HEK293 (cell line): ENCODE results near the gene PLD3.

Experiments used
- EGR2 ChIP-seq: fragments of 450-650 bp; formaldehyde crosslinking; IDR thresholded peaks from 2 replicates; pipeline ENCODE4 v1.5.1; 2016; ENCODE audit warnings: low read depth, missing biosample characterization, missing genetic modification characterization
- KLF1 ChIP-seq: fragments of 450-650 bp; formaldehyde crosslinking; IDR thresholded peaks from 2 replicates; pipeline ENCODE4 v1.5.1; 2016; ENCODE audit warnings: missing biosample characterization, missing genetic modification characterization
- RBAK ChIP-seq: fragments of 450-650 bp; formaldehyde crosslinking; IDR thresholded peaks from 2 replicates; pipeline ENCODE4 v1.5.1; 2016; ENCODE audit warnings: missing biosample characterization, missing genetic modification characterization
- SP2 ChIP-seq: fragments of 450-650 bp; formaldehyde crosslinking; IDR thresholded peaks from 2 replicates; pipeline ENCODE4 v1.5.1; 2016; ENCODE audit warnings: missing biosample characterization, missing genetic modification characterization
- TCF7L2 ChIP-seq: IDR thresholded peaks from 2 replicates; pipeline ENCODE4 v1.6.1; 2011; ENCODE audit warnings: low read depth, mild to moderate bottlenecking, inconsistent platforms, low read length, moderate library complexity, borderline replicate concordance
- WT1 ChIP-seq: fragments of 450-650 bp; formaldehyde crosslinking; IDR thresholded peaks from 2 replicates; pipeline ENCODE4 v1.5.1; 2016; ENCODE audit warnings: missing biosample characterization, missing genetic modification characterization
- YY2 ChIP-seq: fragments of 450-650 bp; formaldehyde crosslinking; IDR thresholded peaks from 2 replicates; pipeline ENCODE4 v1.5.1; 2016; ENCODE audit warnings: missing biosample characterization, missing genetic modification characterization
- ZBTB7A ChIP-seq: fragments of 450-650 bp; formaldehyde crosslinking; IDR thresholded peaks from 2 replicates; pipeline ENCODE4 v1.5.1; 2016; ENCODE audit warnings: low read depth, missing biosample characterization, missing genetic modification characterization
- ZNF10 ChIP-seq: fragments of 450-650 bp; formaldehyde crosslinking; IDR thresholded peaks from 2 replicates; pipeline ENCODE4 v1.5.1; 2017; ENCODE audit warnings: missing biosample characterization, missing genetic modification characterization
- ZNF121 ChIP-seq: fragments of 450-650 bp; formaldehyde crosslinking; IDR thresholded peaks from 2 replicates; pipeline ENCODE4 v1.5.1; 2016; ENCODE audit warnings: missing biosample characterization, missing genetic modification characterization
- ZNF132 ChIP-seq: fragments of 450-650 bp; formaldehyde crosslinking; IDR thresholded peaks from 2 replicates; pipeline ENCODE4 v1.5.1; 2017; ENCODE audit warnings: missing biosample characterization, missing genetic modification characterization, borderline replicate concordance
- ZNF146 ChIP-seq: fragments of 450-650 bp; formaldehyde crosslinking; IDR thresholded peaks from 2 replicates; pipeline ENCODE4 v1.5.1; 2016; ENCODE audit warnings: missing biosample characterization, missing genetic modification characterization
- ZNF174 ChIP-seq: fragments of 450-650 bp; formaldehyde crosslinking; IDR thresholded peaks from 2 replicates; pipeline ENCODE4 v1.5.0; 2017; ENCODE audit warnings: missing biosample characterization, mild to moderate bottlenecking, missing genetic modification characterization
- ZNF37A ChIP-seq: fragments of 450-650 bp; IDR thresholded peaks from 2 replicates; pipeline ENCODE4 v1.5.1; 2018; ENCODE audit warnings: missing biosample characterization, missing genetic modification characterization
- ZNF416 ChIP-seq: fragments of 450-650 bp; formaldehyde crosslinking; IDR thresholded peaks from 2 replicates; pipeline ENCODE4 v1.5.1; 2016; ENCODE audit warnings: missing biosample characterization, missing genetic modification characterization
- ZNF473 ChIP-seq: fragments of 450-650 bp; formaldehyde crosslinking; IDR thresholded peaks from 2 replicates; pipeline ENCODE4 v1.5.1; 2017; ENCODE audit warnings: missing biosample characterization, missing genetic modification characterization
- ZNF48 ChIP-seq: fragments of 450-650 bp; formaldehyde crosslinking; IDR thresholded peaks from 2 replicates; pipeline ENCODE4 v1.5.1; 2016; ENCODE audit warnings: missing biosample characterization, missing genetic modification characterization
- ZNF560 ChIP-seq: fragments of 450-650 bp; formaldehyde crosslinking; IDR thresholded peaks from 2 replicates; pipeline ENCODE4 v1.5.1; 2017; ENCODE audit warnings: missing biosample characterization, missing genetic modification characterization, borderline replicate concordance
- ZNF664 ChIP-seq: fragments of 450-650 bp; formaldehyde crosslinking; IDR thresholded peaks from 2 replicates; pipeline ENCODE4 v1.5.1; 2016; ENCODE audit warnings: missing biosample characterization, missing genetic modification characterization
- ZNF777 ChIP-seq: fragments of 450-650 bp; formaldehyde crosslinking; IDR thresholded peaks from 2 replicates; pipeline ENCODE4 v1.5.1; 2017; ENCODE audit warnings: missing biosample characterization, missing genetic modification characterization, borderline replicate concordance
- ZSCAN23 ChIP-seq: fragments of 450-650 bp; formaldehyde crosslinking; IDR thresholded peaks from 2 replicates; pipeline ENCODE4 v1.5.1; 2016; ENCODE audit warnings: missing biosample characterization, missing genetic modification characterization
- TF ChIP-seq, protein P1 (sequence below): fragments of 450-650 bp; formaldehyde crosslinking; IDR thresholded peaks from 2 replicates; pipeline ENCODE4 v1.5.1; 2017; ENCODE audit warnings: missing biosample characterization, missing genetic modification characterization
- TF ChIP-seq, protein P2 (sequence below): fragments of 450-650 bp; formaldehyde crosslinking; IDR thresholded peaks from 2 replicates; pipeline ENCODE4 v1.5.0; 2017; ENCODE audit warnings: missing biosample characterization, missing genetic modification characterization, borderline replicate concordance
- TF ChIP-seq, protein P3 (sequence below): fragments of 450-650 bp; formaldehyde crosslinking; IDR thresholded peaks from 2 replicates; pipeline ENCODE4 v1.5.1; 2016; ENCODE audit warnings: missing biosample characterization, missing genetic modification characterization
- TF ChIP-seq, protein P4 (sequence below): fragments of 450-650 bp; formaldehyde crosslinking; IDR thresholded peaks from 2 replicates; pipeline ENCODE4 v1.5.1; 2016; ENCODE audit warnings: missing biosample characterization, missing genetic modification characterization
- TF ChIP-seq, protein P5 (sequence below): fragments of 450-650 bp; formaldehyde crosslinking; IDR thresholded peaks from 2 replicates; pipeline ENCODE4 v1.5.1; 2016; ENCODE audit warnings: missing biosample characterization, missing genetic modification characterization
- TF ChIP-seq, protein P6 (sequence below): fragments of 450-650 bp; formaldehyde crosslinking; IDR thresholded peaks from 2 replicates; pipeline ENCODE4 v1.5.1; 2016; ENCODE audit warnings: missing biosample characterization, missing genetic modification characterization, low read depth
- TF ChIP-seq, protein P7 (sequence below): fragments of 450-650 bp; formaldehyde crosslinking; IDR thresholded peaks from 2 replicates; pipeline ENCODE4 v1.5.1; 2017; ENCODE audit warnings: missing biosample characterization, missing genetic modification characterization

The PLD3 gene

DNA sequence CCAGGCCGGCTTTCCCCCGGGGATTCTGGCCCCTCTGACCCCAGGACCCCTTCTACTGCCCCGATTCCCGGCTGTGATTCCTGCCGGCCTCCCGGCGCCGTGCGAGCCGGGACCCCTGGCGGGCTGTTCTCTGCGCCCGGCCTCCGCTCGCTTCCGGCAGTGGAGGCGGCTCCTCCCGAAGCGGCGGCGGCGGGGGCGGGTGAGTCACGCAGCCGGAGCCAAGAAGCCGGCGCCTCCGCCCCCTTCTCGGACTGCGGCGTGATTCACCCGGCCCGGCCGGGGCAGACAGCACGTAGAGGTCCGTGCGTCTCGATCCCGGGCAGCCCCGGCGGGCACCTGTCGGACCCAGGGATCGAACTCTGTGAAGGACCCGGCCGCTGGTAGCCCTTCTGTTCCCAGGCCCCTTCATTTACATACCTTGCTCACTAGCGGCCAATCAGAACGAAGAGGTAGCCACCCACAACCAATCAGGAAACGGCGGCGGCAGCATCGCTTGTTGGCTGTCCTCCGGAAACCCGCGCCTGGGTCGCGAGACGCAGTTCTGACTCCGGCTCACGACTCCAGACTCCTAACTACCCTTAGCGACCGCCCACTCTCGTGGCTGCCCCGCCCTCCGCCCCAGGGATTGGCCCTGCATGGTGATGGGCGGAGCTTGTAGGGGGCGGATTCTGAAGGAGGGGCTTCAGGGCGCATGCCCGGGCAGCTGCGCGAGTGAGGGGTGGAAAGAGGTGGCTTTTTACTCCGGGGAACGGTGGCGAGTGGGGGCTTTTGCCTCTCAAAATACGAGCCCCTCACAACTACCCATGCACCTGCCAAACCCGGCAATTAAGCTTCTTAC lies 77.2 kb downstream of the PLD3 start, which contains the start of gene SERTAD1 (continued):
- TF ChIP-seq, protein P1, sequence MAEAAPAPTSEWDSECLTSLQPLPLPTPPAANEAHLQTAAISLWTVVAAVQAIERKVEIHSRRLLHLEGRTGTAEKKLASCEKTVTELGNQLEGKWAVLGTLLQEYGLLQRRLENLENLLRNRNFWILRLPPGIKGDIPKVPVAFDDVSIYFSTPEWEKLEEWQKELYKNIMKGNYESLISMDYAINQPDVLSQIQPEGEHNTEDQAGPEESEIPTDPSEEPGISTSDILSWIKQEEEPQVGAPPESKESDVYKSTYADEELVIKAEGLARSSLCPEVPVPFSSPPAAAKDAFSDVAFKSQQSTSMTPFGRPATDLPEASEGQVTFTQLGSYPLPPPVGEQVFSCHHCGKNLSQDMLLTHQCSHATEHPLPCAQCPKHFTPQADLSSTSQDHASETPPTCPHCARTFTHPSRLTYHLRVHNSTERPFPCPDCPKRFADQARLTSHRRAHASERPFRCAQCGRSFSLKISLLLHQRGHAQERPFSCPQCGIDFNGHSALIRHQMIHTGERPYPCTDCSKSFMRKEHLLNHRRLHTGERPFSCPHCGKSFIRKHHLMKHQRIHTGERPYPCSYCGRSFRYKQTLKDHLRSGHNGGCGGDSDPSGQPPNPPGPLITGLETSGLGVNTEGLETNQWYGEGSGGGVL (tag by site-specific recombination): peak; percentile 81
- peak; percentile 96 for TF ChIP-seq EGR2 (tag by site-specific recombination)
- no peak for TF ChIP-seq RBAK (tag by site-specific recombination)
- no peak for TF ChIP-seq ZNF48
- TF ChIP-seq ZNF174: no peak
- TF ChIP-seq SP2 (tag by site-specific recombination): peak; percentile 99
- no peak; the same call in 1 of the 2 replicates for TF ChIP-seq ZNF560 (tag by site-specific recombination)
- no peak for TF ChIP-seq TCF7L2
- TF ChIP-seq, protein P2, sequence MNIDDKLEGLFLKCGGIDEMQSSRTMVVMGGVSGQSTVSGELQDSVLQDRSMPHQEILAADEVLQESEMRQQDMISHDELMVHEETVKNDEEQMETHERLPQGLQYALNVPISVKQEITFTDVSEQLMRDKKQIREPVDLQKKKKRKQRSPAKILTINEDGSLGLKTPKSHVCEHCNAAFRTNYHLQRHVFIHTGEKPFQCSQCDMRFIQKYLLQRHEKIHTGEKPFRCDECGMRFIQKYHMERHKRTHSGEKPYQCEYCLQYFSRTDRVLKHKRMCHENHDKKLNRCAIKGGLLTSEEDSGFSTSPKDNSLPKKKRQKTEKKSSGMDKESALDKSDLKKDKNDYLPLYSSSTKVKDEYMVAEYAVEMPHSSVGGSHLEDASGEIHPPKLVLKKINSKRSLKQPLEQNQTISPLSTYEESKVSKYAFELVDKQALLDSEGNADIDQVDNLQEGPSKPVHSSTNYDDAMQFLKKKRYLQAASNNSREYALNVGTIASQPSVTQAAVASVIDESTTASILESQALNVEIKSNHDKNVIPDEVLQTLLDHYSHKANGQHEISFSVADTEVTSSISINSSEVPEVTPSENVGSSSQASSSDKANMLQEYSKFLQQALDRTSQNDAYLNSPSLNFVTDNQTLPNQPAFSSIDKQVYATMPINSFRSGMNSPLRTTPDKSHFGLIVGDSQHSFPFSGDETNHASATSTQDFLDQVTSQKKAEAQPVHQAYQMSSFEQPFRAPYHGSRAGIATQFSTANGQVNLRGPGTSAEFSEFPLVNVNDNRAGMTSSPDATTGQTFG (tag by site-specific recombination): no peak
- TF ChIP-seq, protein P3, sequence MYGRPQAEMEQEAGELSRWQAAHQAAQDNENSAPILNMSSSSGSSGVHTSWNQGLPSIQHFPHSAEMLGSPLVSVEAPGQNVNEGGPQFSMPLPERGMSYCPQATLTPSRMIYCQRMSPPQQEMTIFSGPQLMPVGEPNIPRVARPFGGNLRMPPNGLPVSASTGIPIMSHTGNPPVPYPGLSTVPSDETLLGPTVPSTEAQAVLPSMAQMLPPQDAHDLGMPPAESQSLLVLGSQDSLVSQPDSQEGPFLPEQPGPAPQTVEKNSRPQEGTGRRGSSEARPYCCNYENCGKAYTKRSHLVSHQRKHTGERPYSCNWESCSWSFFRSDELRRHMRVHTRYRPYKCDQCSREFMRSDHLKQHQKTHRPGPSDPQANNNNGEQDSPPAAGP (tag by site-specific recombination): peak; percentile 86
- no peak for TF ChIP-seq ZNF146
- TF ChIP-seq ZNF121 (tag by site-specific recombination): peak; percentile 91; the same call in 1 of the 2 replicates
- TF ChIP-seq YY2 (tag by site-specific recombination): peak; percentile 67
- TF ChIP-seq, protein P4, sequence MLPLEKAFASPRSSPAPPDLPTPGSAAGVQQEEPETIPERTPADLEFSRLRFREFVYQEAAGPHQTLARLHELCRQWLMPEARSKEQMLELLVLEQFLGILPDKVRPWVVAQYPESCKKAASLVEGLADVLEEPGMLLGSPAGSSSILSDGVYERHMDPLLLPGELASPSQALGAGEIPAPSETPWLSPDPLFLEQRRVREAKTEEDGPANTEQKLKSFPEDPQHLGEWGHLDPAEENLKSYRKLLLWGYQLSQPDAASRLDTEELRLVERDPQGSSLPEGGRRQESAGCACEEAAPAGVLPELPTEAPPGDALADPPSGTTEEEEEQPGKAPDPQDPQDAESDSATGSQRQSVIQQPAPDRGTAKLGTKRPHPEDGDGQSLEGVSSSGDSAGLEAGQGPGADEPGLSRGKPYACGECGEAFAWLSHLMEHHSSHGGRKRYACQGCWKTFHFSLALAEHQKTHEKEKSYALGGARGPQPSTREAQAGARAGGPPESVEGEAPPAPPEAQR: peak; percentile 42; the same call in 1 of the 2 replicates
- no peak for TF ChIP-seq ZNF416 (tag by site-specific recombination)
- TF ChIP-seq, protein P5, sequence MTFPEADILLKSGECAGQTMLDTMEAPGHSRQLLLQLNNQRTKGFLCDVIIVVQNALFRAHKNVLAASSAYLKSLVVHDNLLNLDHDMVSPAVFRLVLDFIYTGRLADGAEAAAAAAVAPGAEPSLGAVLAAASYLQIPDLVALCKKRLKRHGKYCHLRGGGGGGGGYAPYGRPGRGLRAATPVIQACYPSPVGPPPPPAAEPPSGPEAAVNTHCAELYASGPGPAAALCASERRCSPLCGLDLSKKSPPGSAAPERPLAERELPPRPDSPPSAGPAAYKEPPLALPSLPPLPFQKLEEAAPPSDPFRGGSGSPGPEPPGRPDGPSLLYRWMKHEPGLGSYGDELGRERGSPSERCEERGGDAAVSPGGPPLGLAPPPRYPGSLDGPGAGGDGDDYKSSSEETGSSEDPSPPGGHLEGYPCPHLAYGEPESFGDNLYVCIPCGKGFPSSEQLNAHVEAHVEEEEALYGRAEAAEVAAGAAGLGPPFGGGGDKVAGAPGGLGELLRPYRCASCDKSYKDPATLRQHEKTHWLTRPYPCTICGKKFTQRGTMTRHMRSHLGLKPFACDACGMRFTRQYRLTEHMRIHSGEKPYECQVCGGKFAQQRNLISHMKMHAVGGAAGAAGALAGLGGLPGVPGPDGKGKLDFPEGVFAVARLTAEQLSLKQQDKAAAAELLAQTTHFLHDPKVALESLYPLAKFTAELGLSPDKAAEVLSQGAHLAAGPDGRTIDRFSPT: peak; percentile 93
- TF ChIP-seq ZNF37A: no peak
- TF ChIP-seq WT1: no peak; the same call in 1 of the 2 replicates
- no peak for TF ChIP-seq ZNF473
- TF ChIP-seq, protein P6, sequence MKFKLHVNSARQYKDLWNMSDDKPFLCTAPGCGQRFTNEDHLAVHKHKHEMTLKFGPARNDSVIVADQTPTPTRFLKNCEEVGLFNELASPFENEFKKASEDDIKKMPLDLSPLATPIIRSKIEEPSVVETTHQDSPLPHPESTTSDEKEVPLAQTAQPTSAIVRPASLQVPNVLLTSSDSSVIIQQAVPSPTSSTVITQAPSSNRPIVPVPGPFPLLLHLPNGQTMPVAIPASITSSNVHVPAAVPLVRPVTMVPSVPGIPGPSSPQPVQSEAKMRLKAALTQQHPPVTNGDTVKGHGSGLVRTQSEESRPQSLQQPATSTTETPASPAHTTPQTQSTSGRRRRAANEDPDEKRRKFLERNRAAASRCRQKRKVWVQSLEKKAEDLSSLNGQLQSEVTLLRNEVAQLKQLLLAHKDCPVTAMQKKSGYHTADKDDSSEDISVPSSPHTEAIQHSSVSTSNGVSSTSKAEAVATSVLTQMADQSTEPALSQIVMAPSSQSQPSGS: no peak
- TF ChIP-seq ZBTB7A: peak; percentile 77; the same call in 1 of the 2 replicates
- TF ChIP-seq ZNF777 (tag by site-specific recombination): peak; percentile 39; the same call in 1 of the 2 replicates
- peak; percentile 46; the same call in 1 of the 2 replicates for TF ChIP-seq ZNF10 (tag by site-specific recombination)
- no peak for TF ChIP-seq ZNF664 (tag by site-specific recombination)
- 0 out of 2 replicates have a peak, but pooled peaks have one; percentile 9 for TF ChIP-seq ZSCAN23 (tag by site-specific recombination)
- peak; percentile 56 for TF ChIP-seq KLF1 (tag by site-specific recombination)
- no peak for TF ChIP-seq ZNF132 (tag by site-specific recombination)
- TF ChIP-seq, protein P7, sequence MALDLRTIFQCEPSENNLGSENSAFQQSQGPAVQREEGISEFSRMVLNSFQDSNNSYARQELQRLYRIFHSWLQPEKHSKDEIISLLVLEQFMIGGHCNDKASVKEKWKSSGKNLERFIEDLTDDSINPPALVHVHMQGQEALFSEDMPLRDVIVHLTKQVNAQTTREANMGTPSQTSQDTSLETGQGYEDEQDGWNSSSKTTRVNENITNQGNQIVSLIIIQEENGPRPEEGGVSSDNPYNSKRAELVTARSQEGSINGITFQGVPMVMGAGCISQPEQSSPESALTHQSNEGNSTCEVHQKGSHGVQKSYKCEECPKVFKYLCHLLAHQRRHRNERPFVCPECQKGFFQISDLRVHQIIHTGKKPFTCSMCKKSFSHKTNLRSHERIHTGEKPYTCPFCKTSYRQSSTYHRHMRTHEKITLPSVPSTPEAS (tag by site-specific recombination): no peak
